Chondrocyte (in vitro differentiated cells): Measurements from ENCODE around the gene AEN. TPM values are rescaled to one million over a fixed set of nuclear protein-coding genes. Genes with fewer than 3 reads are reported as not detected.
"Not testable (repeated sequence)": the region's sequence is repeated elsewhere in the genome, so short reads cannot be mapped to it uniquely, and the experiment has no call there.

Source experiments
- DNase-seq: peaks from one replicate; pipeline ENCODE4 v3.0.0; 2021; ENCODE audit warnings: mixed read lengths, low spot score
- H3K27ac Mint-ChIP-seq: one replicate; pipeline ENCODE4 v1.8.0; 2021; ENCODE audit warnings: mild to moderate bottlenecking, moderate library complexity, mixed read lengths; ENCODE audit not compliant: unreplicated experiment
- H3K27me3 Mint-ChIP-seq: 2 replicates; pipeline ENCODE4 v1.8.0; 2021; ENCODE audit warnings: low read depth, mixed read lengths
- H3K36me3 Mint-ChIP-seq: 2 replicates; pipeline ENCODE4 v1.8.0; 2021; ENCODE audit warnings: low read depth, mixed read lengths
- H3K4me1 Mint-ChIP-seq: 2 replicates; pipeline ENCODE4 v1.8.0; 2021; ENCODE audit warnings: low read depth, mild to moderate bottlenecking, mixed read lengths
- H3K4me3 Mint-ChIP-seq: one replicate; pipeline ENCODE4 v1.8.0; 2021; ENCODE audit warnings: mild to moderate bottlenecking, moderate library complexity, mixed read lengths; ENCODE audit not compliant: unreplicated experiment
- H3K9me3 Mint-ChIP-seq: 2 replicates; pipeline ENCODE4 v1.8.0; 2021; ENCODE audit warnings: low read depth, mixed read lengths
- CTCF ChIP-seq: fragments of 200-600 bp; sonication (generic); IDR thresholded peaks from 2 replicates; pipeline ENCODE4 v1.5.0; 2021; ENCODE audit warnings: antibody characterized with exemption, mild to moderate bottlenecking, moderate library complexity
- total RNA-seq: library from RNA; stranded (reverse); gene quantifications from 3 replicates; pipeline ENCODE4 v1.2.1, GENCODE V29; 2021

Gene AEN
- total RNA-seq, 1 donor from 2014 or later, result 30.2 TPM

- peaks cover 34% of the 10 kb centered on the region for H3K4me1 Mint-ChIP-seq
- TF ChIP-seq CTCF, result no peak
- H3K27me3 Mint-ChIP-seq, result no peaks in the 10 kb centered on the region
- peaks cover 4% of the 10 kb centered on the region for H3K36me3 Mint-ChIP-seq
- peak overlapping the region; percentile 93 for H3K27ac Mint-ChIP-seq
- no peaks in the 10 kb centered on the region for H3K9me3 Mint-ChIP-seq
- DNase-seq, result peak; percentile 12
- H3K4me3 Mint-ChIP-seq, result peak overlapping the region; percentile 70
Measured at GRCh38 chr15:88637841-88638625, 16.9 kb downstream of the AEN start.

- H3K9me3 Mint-ChIP-seq, result no peaks in the 10 kb centered on the region
Measured at GRCh38 chr15:88638626-88639372, 17.7 kb downstream of the AEN start, which contains the start of gene ISG20. Gene ISG20 (plus strand): TSS chr15:88639016. CDS start chr15:88639367, 351 bp downstream.

GRCh38 chr15:88641959-88642452 is 20.9 kb downstream of the AEN start:
- Mint-ChIP-seq H3K9me3 (no peaks in the 10 kb centered on the region), H3K36me3 (no peaks in the 10 kb centered on the region), H3K27ac (no peak overlapping the region), H3K4me1 (peaks cover 28% of the 10 kb centered on the region), H3K4me3 (no peak overlapping the region), H3K27me3 (no peaks in the 10 kb centered on the region)
- TF ChIP-seq CTCF, result no peak
- no peak for DNase-seq

More at GRCh38 chr15:88638626-88639372, 17.7 kb downstream of the AEN start, which contains the start of gene ISG20:
- Mint-ChIP-seq H3K4me3 (peak within 1 kb of the TSS; percentile 70), H3K27ac (peak within 1 kb of the TSS; percentile 93), H3K36me3 (no peaks in the 10 kb centered on the region), H3K4me1 (peaks cover 34% of the 10 kb centered on the region), H3K27me3 (no peaks in the 10 kb centered on the region)
- TF ChIP-seq CTCF, result peak; percentile 74
- DNase-seq, result peak; percentile 94

- H3K4me3 Mint-ChIP-seq, H3K27me3 Mint-ChIP-seq, H3K36me3 Mint-ChIP-seq, H3K27ac Mint-ChIP-seq, DNase-seq, H3K9me3 Mint-ChIP-seq: not testable (repeated sequence)
- H3K4me1 Mint-ChIP-seq, result peaks cover 25% of the 10 kb centered on the region
Measured at GRCh38 chr15:88642514-88642913, 21.4 kb downstream of the AEN start.

- H3K4me3 Mint-ChIP-seq, result no peak overlapping the region
- no peak for DNase-seq
- no peaks in the 10 kb centered on the region for H3K36me3 Mint-ChIP-seq
- TF ChIP-seq CTCF, result no peak
- peaks cover 22% of the 10 kb centered on the region for H3K4me1 Mint-ChIP-seq
- H3K27ac Mint-ChIP-seq, result no peak overlapping the region
- H3K9me3 Mint-ChIP-seq, result no peaks in the 10 kb centered on the region
- no peaks in the 10 kb centered on the region for H3K27me3 Mint-ChIP-seq
Measured at GRCh38 chr15:88644741-88645140, 23.6 kb downstream of the AEN start.
